SK-N-SH (cell line): ENCODE data around the gene RAMACL.
"Not testable (repeated sequence)": the region's sequence is repeated elsewhere in the genome, so short reads cannot be mapped to it uniquely, and the experiment has no call there.

Experiments
- CHD2 ChIP-seq: fragments of 150-350 bp; IDR thresholded peaks from 2 replicates; pipeline ENCODE4 v1.6.1; 2018; ENCODE audit warnings: low read length; ENCODE audit not compliant: partially characterized antibody
- EP300 ChIP-seq, 2 experiments: IDR thresholded peaks; 2 replicates each; pipeline versions ENCODE4 v1.4.0 to v1.6.1; 2012; ENCODE audit warnings: borderline replicate concordance in 1 of 2, low read depth in 1 of 2, low read length in 1 of 2
- EZH2phosphoT487 ChIP-seq: fragments of 200-600 bp; sonication (generic); IDR thresholded peaks from 2 replicates; pipeline ENCODE4 v1.6.1; 2017; ENCODE audit warnings: low read depth, mixed run types, mild to moderate bottlenecking, antibody characterized with exemption, moderate library complexity, borderline replicate concordance
- GABPA ChIP-seq: IDR thresholded peaks from 2 replicates; pipeline ENCODE4 v1.4.0; 2012; ENCODE audit warnings: low read depth, mild to moderate bottlenecking
- MAX ChIP-seq: IDR thresholded peaks from 2 replicates; pipeline ENCODE4 v1.4.0; 2012; ENCODE audit warnings: low read depth
- MEF2A ChIP-seq: IDR thresholded peaks from 2 replicates; pipeline ENCODE4 v1.4.0; 2012; ENCODE audit warnings: low read depth, borderline replicate concordance
- MXI1 ChIP-seq: IDR thresholded peaks from 2 replicates; pipeline ENCODE4 v1.6.1; 2012; ENCODE audit warnings: mild to moderate bottlenecking, low read depth, low read length, improper control_type of control experiment
- NRF1 ChIP-seq: IDR thresholded peaks from 2 replicates; pipeline ENCODE4 v1.6.1; 2012; ENCODE audit warnings: low read depth, mild to moderate bottlenecking, low read length
- POLR2AphosphoS5 ChIP-seq: IDR thresholded peaks from 2 replicates; pipeline ENCODE4 v1.6.1; 2012; ENCODE audit warnings: low read depth, low read length
- REST ChIP-seq: IDR thresholded peaks from 2 replicates; pipeline ENCODE4 v1.6.1; 2012; ENCODE audit warnings: mild to moderate bottlenecking, low read depth, low read length, moderate library complexity
- SIN3A ChIP-seq: IDR thresholded peaks from 2 replicates; pipeline ENCODE4 v1.6.1; 2012; ENCODE audit warnings: low read depth, mild to moderate bottlenecking, low read length, moderate library complexity, borderline replicate concordance
- TAF1 ChIP-seq: IDR thresholded peaks from 2 replicates; pipeline ENCODE4 v1.6.1; 2012; ENCODE audit warnings: low read depth, mild to moderate bottlenecking, low read length, moderate library complexity, borderline replicate concordance
- TF ChIP-seq, protein P1 (sequence below): fragments of 200-600 bp; sonication (generic); IDR thresholded peaks from 2 replicates; pipeline ENCODE4 v1.6.1; 2017; ENCODE audit warnings: antibody characterized with exemption, mild to moderate bottlenecking, moderate library complexity

DNA sequence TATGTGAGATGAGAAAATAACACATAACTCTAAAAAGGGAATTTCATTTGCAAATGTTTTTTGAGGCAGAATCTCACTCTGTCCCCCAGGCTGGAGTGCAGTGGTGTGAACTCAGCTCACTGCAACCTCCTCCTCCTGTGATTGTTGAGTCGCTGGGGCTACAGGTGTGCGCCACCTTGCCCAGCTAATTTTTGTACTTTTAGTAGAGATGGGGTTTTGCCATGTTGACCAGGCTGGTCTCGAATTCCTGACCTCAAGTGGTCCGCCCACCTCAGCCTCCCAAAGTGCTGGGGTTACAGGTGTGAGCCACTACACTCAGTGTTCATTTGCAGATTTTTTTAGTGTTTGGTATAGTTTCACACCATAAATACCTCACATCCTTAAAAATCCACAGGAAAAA lies 48.1 kb upstream of the RAMACL start:
- TF ChIP-seq MAX; NRF1; REST; GABPA; EP300 (IDR thresholded peaks at IDR 0.05; ENCODE audit: borderline replicate concordance in 1 of 2, low read depth in 1 of 2, low read length in 1 of 2); CHD2; SIN3A; EZH2phosphoT487; POLR2AphosphoS5; TAF1; MEF2A; MXI1: not testable (repeated sequence)
- TF ChIP-seq, protein P1, sequence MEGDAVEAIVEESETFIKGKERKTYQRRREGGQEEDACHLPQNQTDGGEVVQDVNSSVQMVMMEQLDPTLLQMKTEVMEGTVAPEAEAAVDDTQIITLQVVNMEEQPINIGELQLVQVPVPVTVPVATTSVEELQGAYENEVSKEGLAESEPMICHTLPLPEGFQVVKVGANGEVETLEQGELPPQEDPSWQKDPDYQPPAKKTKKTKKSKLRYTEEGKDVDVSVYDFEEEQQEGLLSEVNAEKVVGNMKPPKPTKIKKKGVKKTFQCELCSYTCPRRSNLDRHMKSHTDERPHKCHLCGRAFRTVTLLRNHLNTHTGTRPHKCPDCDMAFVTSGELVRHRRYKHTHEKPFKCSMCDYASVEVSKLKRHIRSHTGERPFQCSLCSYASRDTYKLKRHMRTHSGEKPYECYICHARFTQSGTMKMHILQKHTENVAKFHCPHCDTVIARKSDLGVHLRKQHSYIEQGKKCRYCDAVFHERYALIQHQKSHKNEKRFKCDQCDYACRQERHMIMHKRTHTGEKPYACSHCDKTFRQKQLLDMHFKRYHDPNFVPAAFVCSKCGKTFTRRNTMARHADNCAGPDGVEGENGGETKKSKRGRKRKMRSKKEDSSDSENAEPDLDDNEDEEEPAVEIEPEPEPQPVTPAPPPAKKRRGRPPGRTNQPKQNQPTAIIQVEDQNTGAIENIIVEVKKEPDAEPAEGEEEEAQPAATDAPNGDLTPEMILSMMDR: not testable (repeated sequence)
